ENCODE data around the gene KLF7. TPM values are rescaled to one million over a fixed set of nuclear protein-coding genes. Genes with fewer than 3 reads are reported as not detected.

KLF7 gene
- total RNA-seq, 1 experiment from 2014 or later, result 17.1 TPM

DNA sequence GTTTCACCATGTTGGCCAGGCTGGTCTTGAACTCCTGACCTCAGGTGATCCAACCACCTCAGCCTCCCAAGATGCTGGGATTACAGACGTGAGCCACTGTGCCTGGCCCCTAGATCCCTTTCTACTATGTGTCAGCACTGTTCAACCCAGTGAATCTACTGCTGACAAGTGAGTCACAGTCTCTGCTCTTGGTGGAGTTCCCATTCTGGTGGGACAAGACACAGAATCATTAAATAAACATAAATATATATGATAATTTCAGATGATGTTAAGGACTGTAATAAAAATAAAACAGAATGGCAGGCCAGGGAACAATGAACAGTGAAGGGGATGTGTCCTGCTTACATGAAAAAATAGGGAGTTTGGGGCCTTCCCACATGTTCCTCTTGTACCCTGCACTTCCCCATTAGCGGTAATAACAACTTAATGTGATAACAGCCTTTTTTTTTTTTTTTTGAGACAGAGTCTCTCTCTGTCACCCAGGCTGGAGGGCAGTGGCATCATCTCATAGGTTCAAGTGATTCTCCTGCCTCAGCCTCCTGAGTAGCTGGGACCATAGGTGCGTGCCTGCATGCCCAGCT is 114.3 kb downstream of the KLF7 start:
- no peaks in the 10 kb centered on the region for H3K27me3 ChIP-seq (ENCODE audit: control insufficient read depth, insufficient read depth, low read length)
- TF ChIP-seq, protein P1, sequence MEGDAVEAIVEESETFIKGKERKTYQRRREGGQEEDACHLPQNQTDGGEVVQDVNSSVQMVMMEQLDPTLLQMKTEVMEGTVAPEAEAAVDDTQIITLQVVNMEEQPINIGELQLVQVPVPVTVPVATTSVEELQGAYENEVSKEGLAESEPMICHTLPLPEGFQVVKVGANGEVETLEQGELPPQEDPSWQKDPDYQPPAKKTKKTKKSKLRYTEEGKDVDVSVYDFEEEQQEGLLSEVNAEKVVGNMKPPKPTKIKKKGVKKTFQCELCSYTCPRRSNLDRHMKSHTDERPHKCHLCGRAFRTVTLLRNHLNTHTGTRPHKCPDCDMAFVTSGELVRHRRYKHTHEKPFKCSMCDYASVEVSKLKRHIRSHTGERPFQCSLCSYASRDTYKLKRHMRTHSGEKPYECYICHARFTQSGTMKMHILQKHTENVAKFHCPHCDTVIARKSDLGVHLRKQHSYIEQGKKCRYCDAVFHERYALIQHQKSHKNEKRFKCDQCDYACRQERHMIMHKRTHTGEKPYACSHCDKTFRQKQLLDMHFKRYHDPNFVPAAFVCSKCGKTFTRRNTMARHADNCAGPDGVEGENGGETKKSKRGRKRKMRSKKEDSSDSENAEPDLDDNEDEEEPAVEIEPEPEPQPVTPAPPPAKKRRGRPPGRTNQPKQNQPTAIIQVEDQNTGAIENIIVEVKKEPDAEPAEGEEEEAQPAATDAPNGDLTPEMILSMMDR (IDR thresholded peaks at IDR 0.05), result no peak
- TF ChIP-seq TCF7L2 (IDR thresholded peaks at IDR 0.05; ENCODE audit: low read depth, low read length) (no peak), SIN3A (IDR thresholded peaks at IDR 0.05; ENCODE audit: borderline replicate concordance, insufficient read depth, low read depth, low read length) (no peak), POLR2AphosphoS5 (IDR thresholded peaks at IDR 0.05; ENCODE audit: low read depth, low read length) (no peak)
- TF ChIP-seq, protein P2, sequence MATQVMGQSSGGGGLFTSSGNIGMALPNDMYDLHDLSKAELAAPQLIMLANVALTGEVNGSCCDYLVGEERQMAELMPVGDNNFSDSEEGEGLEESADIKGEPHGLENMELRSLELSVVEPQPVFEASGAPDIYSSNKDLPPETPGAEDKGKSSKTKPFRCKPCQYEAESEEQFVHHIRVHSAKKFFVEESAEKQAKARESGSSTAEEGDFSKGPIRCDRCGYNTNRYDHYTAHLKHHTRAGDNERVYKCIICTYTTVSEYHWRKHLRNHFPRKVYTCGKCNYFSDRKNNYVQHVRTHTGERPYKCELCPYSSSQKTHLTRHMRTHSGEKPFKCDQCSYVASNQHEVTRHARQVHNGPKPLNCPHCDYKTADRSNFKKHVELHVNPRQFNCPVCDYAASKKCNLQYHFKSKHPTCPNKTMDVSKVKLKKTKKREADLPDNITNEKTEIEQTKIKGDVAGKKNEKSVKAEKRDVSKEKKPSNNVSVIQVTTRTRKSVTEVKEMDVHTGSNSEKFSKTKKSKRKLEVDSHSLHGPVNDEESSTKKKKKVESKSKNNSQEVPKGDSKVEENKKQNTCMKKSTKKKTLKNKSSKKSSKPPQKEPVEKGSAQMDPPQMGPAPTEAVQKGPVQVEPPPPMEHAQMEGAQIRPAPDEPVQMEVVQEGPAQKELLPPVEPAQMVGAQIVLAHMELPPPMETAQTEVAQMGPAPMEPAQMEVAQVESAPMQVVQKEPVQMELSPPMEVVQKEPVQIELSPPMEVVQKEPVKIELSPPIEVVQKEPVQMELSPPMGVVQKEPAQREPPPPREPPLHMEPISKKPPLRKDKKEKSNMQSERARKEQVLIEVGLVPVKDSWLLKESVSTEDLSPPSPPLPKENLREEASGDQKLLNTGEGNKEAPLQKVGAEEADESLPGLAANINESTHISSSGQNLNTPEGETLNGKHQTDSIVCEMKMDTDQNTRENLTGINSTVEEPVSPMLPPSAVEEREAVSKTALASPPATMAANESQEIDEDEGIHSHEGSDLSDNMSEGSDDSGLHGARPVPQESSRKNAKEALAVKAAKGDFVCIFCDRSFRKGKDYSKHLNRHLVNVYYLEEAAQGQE (IDR thresholded peaks at IDR 0.05; ENCODE audit: insufficient read depth in 1 of 2, low read depth in 2 of 2, low read length in 1 of 2), result no peak
- H3K27ac ChIP-seq (ENCODE audit: low read length), result no peak overlapping the region
- intact Hi-C loops (cut with micrococcal nuclease; ENCODE audit: unreplicated experiment) (no loop called here), in situ Hi-C loops (cut with HindIII; ENCODE audit: low pct_unique_long_range_greater_than_20kb, low sequenced_read_pairs) (no loop called here)
- POLR2A ChIA-PET, result no interaction called here
- no peaks in the 10 kb centered on the region for H3K9me3 ChIP-seq (ENCODE audit: control insufficient read depth, insufficient read depth, low read depth, low read length)
- no peaks in the 10 kb centered on the region for H3K4me1 ChIP-seq (ENCODE audit: control insufficient read depth, insufficient read depth, low read length)
- BruUV-seq (replicated peaks), result no TSS peak
- no peak overlapping the region for H3K4me3 ChIP-seq (ENCODE audit: low read depth in 2 of 2, low read length in 2 of 2)
- CTCF ChIA-PET, result no interaction called here
- no peak for DNase-seq (ENCODE audit: low read depth, low spot score)
- H3K36me3 ChIP-seq (ENCODE audit: control insufficient read depth, insufficient read depth, low read length), result no peaks in the 10 kb centered on the region
- no peak for ATAC-seq

DNA sequence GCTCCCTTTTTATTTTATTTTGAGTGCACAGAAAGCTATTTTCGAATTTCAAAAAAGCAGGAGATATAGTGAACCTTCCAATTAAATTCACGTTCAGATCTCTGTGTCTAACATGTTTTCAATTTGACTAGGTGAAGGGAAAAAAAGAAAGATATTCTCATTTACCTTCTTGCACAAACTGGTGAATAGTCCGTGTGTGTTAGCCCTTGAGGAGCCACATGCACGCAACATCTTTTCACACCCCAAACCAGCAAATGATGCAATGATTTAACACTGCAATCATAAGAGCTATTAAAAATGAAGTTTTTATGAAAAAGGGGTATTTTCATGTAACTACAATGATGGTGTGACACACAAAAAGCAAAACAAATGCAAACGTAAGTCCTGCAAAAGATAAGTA is 116.6 kb downstream of the KLF7 start:
- no peaks in the 10 kb centered on the region for H3K36me3 ChIP-seq (ENCODE audit: control insufficient read depth, insufficient read depth, low read length)
- no TSS peak for BruUV-seq (replicated peaks)
- in situ Hi-C loops (cut with HindIII; ENCODE audit: low pct_unique_long_range_greater_than_20kb, low sequenced_read_pairs) (no loop called here), intact Hi-C loops (cut with micrococcal nuclease; ENCODE audit: unreplicated experiment) (no loop called here)
- ChIA-PET CTCF (no interaction called here), POLR2A (no interaction called here)
- no peak for TF ChIP-seq TCF7L2 (IDR thresholded peaks at IDR 0.05; ENCODE audit: low read depth, low read length)
- TF ChIP-seq POLR2AphosphoS5 (IDR thresholded peaks at IDR 0.05; ENCODE audit: low read depth, low read length), result no peak
- TF ChIP-seq SIN3A (IDR thresholded peaks at IDR 0.05; ENCODE audit: borderline replicate concordance, insufficient read depth, low read depth, low read length), result no peak
- TF ChIP-seq, protein P2 (IDR thresholded peaks at IDR 0.05; ENCODE audit: insufficient read depth in 1 of 2, low read depth in 2 of 2, low read length in 1 of 2), result no peak
- TF ChIP-seq, protein P1 (IDR thresholded peaks at IDR 0.05), result no peak
- H3K27ac ChIP-seq (ENCODE audit: low read length), result no peak overlapping the region
- no peak overlapping the region for H3K4me3 ChIP-seq (ENCODE audit: low read depth in 2 of 2, low read length in 2 of 2)
- DNase-seq (ENCODE audit: low read depth, low spot score) (no peak), ATAC-seq (no peak)
- H3K27me3 ChIP-seq (ENCODE audit: control insufficient read depth, insufficient read depth, low read length), result no peaks in the 10 kb centered on the region
- no peaks in the 10 kb centered on the region for H3K9me3 ChIP-seq (ENCODE audit: control insufficient read depth, insufficient read depth, low read depth, low read length)
- H3K4me1 ChIP-seq (ENCODE audit: control insufficient read depth, insufficient read depth, low read length), result no peaks in the 10 kb centered on the region
